Ectodermal cell (in vitro differentiated cells): Measurements from ENCODE around the gene C1orf116.

ENCODE experiments used
- H3K27ac ChIP-seq: 2 replicates; pipeline ENCODE4 v1.7.0; 2013; ENCODE audit warnings: mild to moderate bottlenecking, low read depth, low read length; ENCODE audit not compliant: insufficient read depth, poor library complexity, severe bottlenecking
- H3K27me3 ChIP-seq: 2 replicates; pipeline ENCODE4 v1.7.0; 2013; ENCODE audit warnings: mild to moderate bottlenecking, low read length; ENCODE audit not compliant: insufficient read depth, control insufficient read depth, poor library complexity, severe bottlenecking
- H3K36me3 ChIP-seq: one replicate; pipeline ENCODE4 v1.7.0; 2013; ENCODE audit warnings: low read length; ENCODE audit not compliant: control insufficient read depth, insufficient read depth
- H3K4me1 ChIP-seq: one replicate; pipeline ENCODE4 v1.7.0; 2013; ENCODE audit warnings: low read length; ENCODE audit not compliant: control insufficient read depth, insufficient read depth
- H3K4me3 ChIP-seq: 2 replicates; pipeline ENCODE4 v1.7.0; 2013; ENCODE audit warnings: low read depth, low read length, control low read depth; ENCODE audit not compliant: insufficient read depth
- H3K9me3 ChIP-seq: 2 replicates; pipeline ENCODE4 v1.7.0; 2013; ENCODE audit warnings: mild to moderate bottlenecking, low read length, moderate library complexity; ENCODE audit not compliant: control insufficient read depth
- WGBS, 2 experiments: methylation state at CpG; one replicate each; pipeline ENCODE4 v1.1.7; 2013; ENCODE audit warnings: missing lambda C conversion rate in 2 of 2; 5-methylcytosine and 5-hydroxymethylcytosine counted together

C1orf116 gene

GRCh38 chr1:207059881-207060280 is 27.3 kb upstream of the C1orf116 start:
- H3K27me3 ChIP-seq: no peaks in the 10 kb centered on the region
- peaks cover 3% of the 10 kb centered on the region for H3K4me1 ChIP-seq
- H3K27ac ChIP-seq: no peak overlapping the region
- H3K36me3 ChIP-seq: no peaks in the 10 kb centered on the region
- no peak overlapping the region for H3K4me3 ChIP-seq
- no peaks in the 10 kb centered on the region for H3K9me3 ChIP-seq
- WGBS, 2 experiments: 93 to 94% methylated on average over 3 to 4 of the region's 4 CpGs

- Histone ChIP-seq H3K27me3 (no peaks in the 10 kb centered on the region), H3K4me1 (peaks cover 3% of the 10 kb centered on the region), H3K27ac (no peak overlapping the region), H3K36me3 (no peaks in the 10 kb centered on the region), H3K9me3 (no peaks in the 10 kb centered on the region), H3K4me3 (no peak overlapping the region)
- WGBS, 2 experiments: 78 to 81% methylated on average over 6 of the region's 6 CpGs
Measured at GRCh38 chr1:207058878-207059867, 26.6 kb upstream of the C1orf116 start.

- 91 to 93% methylated on average over 4 of the region's 4 CpGs for WGBS, 2 experiments
- Histone ChIP-seq H3K4me3 (no peak overlapping the region), H3K9me3 (no peaks in the 10 kb centered on the region), H3K36me3 (no peaks in the 10 kb centered on the region), H3K27me3 (peaks cover 6% of the 10 kb centered on the region), H3K4me1 (peaks cover 3% of the 10 kb centered on the region), H3K27ac (no peak overlapping the region)
Measured at GRCh38 chr1:207058252-207058651, 25.7 kb upstream of the C1orf116 start.

GRCh38 chr1:207056673-207057072 is 24.1 kb upstream of the C1orf116 start:
- Histone ChIP-seq H3K27me3 (peaks cover 7% of the 10 kb centered on the region), H3K9me3 (no peaks in the 10 kb centered on the region), H3K36me3 (no peaks in the 10 kb centered on the region), H3K4me3 (no peak overlapping the region), H3K27ac (no peak overlapping the region), H3K4me1 (peaks cover 3% of the 10 kb centered on the region)
- WGBS, 2 experiments: 91 to 96% methylated on average over 4 to 6 of the region's 6 CpGs

GRCh38 chr1:207055386-207056001 is 22.9 kb upstream of the C1orf116 start:
- WGBS, 2 experiments: 85 to 96% methylated on average over 3 of the region's 3 CpGs
- H3K36me3 ChIP-seq: no peaks in the 10 kb centered on the region
- H3K4me1 ChIP-seq: peaks cover 3% of the 10 kb centered on the region
- H3K27me3 ChIP-seq: peaks cover 7% of the 10 kb centered on the region
- no peak overlapping the region for H3K4me3 ChIP-seq
- H3K9me3 ChIP-seq: no peaks in the 10 kb centered on the region
- H3K27ac ChIP-seq: no peak overlapping the region

- 89 to 95% methylated on average over 2 of the region's 2 CpGs for WGBS, 2 experiments
- Histone ChIP-seq H3K4me1 (peaks cover 3% of the 10 kb centered on the region), H3K27ac (no peak overlapping the region)
Measured at GRCh38 chr1:207054491-207054890, 21.9 kb upstream of the C1orf116 start.

GRCh38 chr1:207052911-207053769 is 20.6 kb upstream of the C1orf116 start, which contains the start of gene PFKFB2:
PFKFB2 (plus strand) TSS chr1:207053275; CDS start chr1:207054718, 1,443 bp downstream.
- 1 to 2% methylated on average over 56 of the region's 56 CpGs for WGBS, 2 experiments
- peaks cover 7% of the 10 kb centered on the region for H3K27me3 ChIP-seq
- no peaks in the 10 kb centered on the region for H3K9me3 ChIP-seq
- H3K4me1 ChIP-seq: peaks cover 7% of the 10 kb centered on the region
- H3K4me3 ChIP-seq: peak within 1 kb of the TSS; percentile 69
- no peaks in the 10 kb centered on the region for H3K36me3 ChIP-seq
- peak within 1 kb of the TSS; percentile 58 for H3K27ac ChIP-seq

More at GRCh38 chr1:207054491-207054890, 21.9 kb upstream of the C1orf116 start:
- H3K4me3 ChIP-seq: no peak overlapping the region
- H3K36me3 ChIP-seq: no peaks in the 10 kb centered on the region
- peaks cover 7% of the 10 kb centered on the region for H3K27me3 ChIP-seq
- H3K9me3 ChIP-seq: no peaks in the 10 kb centered on the region

GRCh38 chr1:207051191-207051943 is 18.8 kb upstream of the C1orf116 start, which contains the start of gene YOD1:
YOD1 (minus strand) TSS chr1:207051208; CDS start chr1:207051030, 178 bp downstream.
- Histone ChIP-seq H3K27me3 (peaks cover 7% of the 10 kb centered on the region), H3K9me3 (no peaks in the 10 kb centered on the region), H3K4me3 (peak within 1 kb of the TSS; percentile 97), H3K4me1 (peaks cover 7% of the 10 kb centered on the region), H3K36me3 (no peaks in the 10 kb centered on the region), H3K27ac (peak within 1 kb of the TSS; percentile 82)
- WGBS, 2 experiments: 61 to 66% methylated on average over 15 of the region's 15 CpGs

- H3K4me1 ChIP-seq: peaks cover 7% of the 10 kb centered on the region
- H3K9me3 ChIP-seq: no peaks in the 10 kb centered on the region
- peaks cover 7% of the 10 kb centered on the region for H3K27me3 ChIP-seq
- H3K36me3 ChIP-seq: no peaks in the 10 kb centered on the region
- peak overlapping the region; percentile 82 for H3K27ac ChIP-seq
- peak overlapping the region; percentile 97 for H3K4me3 ChIP-seq
- 1% methylated on average over 47 of the region's 47 CpGs for WGBS, 2 experiments
Measured at GRCh38 chr1:207050480-207051190, 18.1 kb upstream of the C1orf116 start.
